ENCODE results near the gene SLC7A4.
"Not testable (repeated sequence)": the region's sequence is repeated elsewhere in the genome, so short reads cannot be mapped to it uniquely, and the experiment has no call there.

SLC7A4 gene

GRCh38 chr22:21061660-21062321 is 29.4 kb upstream of the SLC7A4 start:
- DNase-seq = not testable (repeated sequence)

GRCh38 chr22:21060363-21060762 is 28.0 kb upstream of the SLC7A4 start:
- not testable (repeated sequence) for DNase-seq

GRCh38 chr22:21055880-21056319 is 23.5 kb upstream of the SLC7A4 start:
- DNase-seq = peak; percentile 12

- DNase-seq = no peak
These were observed 23.1 kb upstream of the SLC7A4 start for GRCh38 chr22:21055564-21055834.

GRCh38 chr22:21054714-21055563 is 22.6 kb upstream of the SLC7A4 start:
- DNase-seq = no peak

- no peak for DNase-seq
These were observed 21.8 kb upstream of the SLC7A4 start for GRCh38 chr22:21054046-21054713.

GRCh38 chr22:21052715-21053459 is 20.5 kb upstream of the SLC7A4 start:
- no peak for DNase-seq

- DNase-seq = no peak
These were observed 19.6 kb upstream of the SLC7A4 start for GRCh38 chr22:21051831-21052400.

GRCh38 chr22:21051145-21051830 is 18.9 kb upstream of the SLC7A4 start:
- DNase-seq = no peak

- DNase-seq = not testable (repeated sequence)
These were observed 16.6 kb upstream of the SLC7A4 start for GRCh38 chr22:21048965-21049364.

- DNase-seq = not testable (repeated sequence)
These were observed 16.1 kb upstream of the SLC7A4 start for GRCh38 chr22:21048448-21048847.

- no peak for DNase-seq
These were observed 15.4 kb upstream of the SLC7A4 start for GRCh38 chr22:21047730-21048129.

- DNase-seq = no peak
These were observed 14.8 kb upstream of the SLC7A4 start for GRCh38 chr22:21047035-21047661.

- peak; percentile 71 for DNase-seq
These were observed 13.4 kb upstream of the SLC7A4 start, which contains the start of gene LRRC74B for GRCh38 chr22:21045585-21046294. Gene LRRC74B, plus strand, starts transcription at chr22:21045946. Its CDS starts 41 bp downstream, at chr22:21045987.

GRCh38 chr22:21044931-21045584 is 12.7 kb upstream of the SLC7A4 start:
- peak; percentile 27 for DNase-seq

GRCh38 chr22:21043860-21044535 is 11.6 kb upstream of the SLC7A4 start:
- no peak for DNase-seq

- no peak for DNase-seq
These were observed 10.9 kb upstream of the SLC7A4 start for GRCh38 chr22:21042978-21043859.

GRCh38 chr22:21041937-21042336 is 9.6 kb upstream of the SLC7A4 start:
- no peak for DNase-seq

GRCh38 chr22:21039158-21039557 is 6.8 kb upstream of the SLC7A4 start:
- DNase-seq = not testable (repeated sequence)
